NCI-H82 treated with DMSO at 0.1 percent for 48 hours (cell line): Measurements from ENCODE around the gene SRRM2.
A peak's percentile ranks its signal among the peaks of the same experiment; 100 is the strongest.
"Not testable (repeated sequence)": the region's sequence is repeated elsewhere in the genome, so short reads cannot be mapped to it uniquely, and the experiment has no call there.

Experiments
- DNase-seq: peaks from one replicate; lab custom pipeline; 2025; ENCODE audit not compliant: unreplicated experiment; lab: John Stamatoyannopoulos, UW

The SRRM2 gene

GRCh38 chr16:2713985-2714774, 38.3 kb upstream of the SRRM2 start:
- DNase-seq: no peak

DNA sequence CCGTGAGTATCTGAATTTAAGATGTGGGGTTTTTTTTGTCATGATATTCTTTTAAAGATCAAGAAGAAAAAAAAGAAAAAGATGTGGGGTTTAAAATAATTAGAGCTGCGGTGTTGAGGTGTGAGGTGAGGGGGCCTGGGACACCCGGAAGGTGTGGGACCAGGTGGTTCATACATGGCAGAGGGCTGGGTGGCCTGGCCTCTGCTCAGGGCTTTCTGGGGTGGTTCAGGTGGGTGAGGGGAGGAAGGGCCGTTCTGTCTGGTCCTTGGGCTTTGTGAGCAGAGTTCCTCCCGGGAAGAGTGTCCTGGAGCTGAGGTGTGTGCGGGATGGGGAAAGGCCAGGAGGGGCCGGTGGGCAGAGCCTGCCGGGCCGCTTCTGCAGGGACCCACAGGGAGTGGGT, 37.4 kb upstream of the SRRM2 start:
- DNase-seq: no peak

- no peak for DNase-seq
Measured at GRCh38 chr16:2715519-2715918, 36.9 kb upstream of the SRRM2 start.

- no peak for DNase-seq
Measured at GRCh38 chr16:2715966-2716885, 36.2 kb upstream of the SRRM2 start.

GRCh38 chr16:2716948-2717347, 35.5 kb upstream of the SRRM2 start:
- DNase-seq: no peak

GRCh38 chr16:2717383-2718263, 34.8 kb upstream of the SRRM2 start:
- no peak for DNase-seq

DNA sequence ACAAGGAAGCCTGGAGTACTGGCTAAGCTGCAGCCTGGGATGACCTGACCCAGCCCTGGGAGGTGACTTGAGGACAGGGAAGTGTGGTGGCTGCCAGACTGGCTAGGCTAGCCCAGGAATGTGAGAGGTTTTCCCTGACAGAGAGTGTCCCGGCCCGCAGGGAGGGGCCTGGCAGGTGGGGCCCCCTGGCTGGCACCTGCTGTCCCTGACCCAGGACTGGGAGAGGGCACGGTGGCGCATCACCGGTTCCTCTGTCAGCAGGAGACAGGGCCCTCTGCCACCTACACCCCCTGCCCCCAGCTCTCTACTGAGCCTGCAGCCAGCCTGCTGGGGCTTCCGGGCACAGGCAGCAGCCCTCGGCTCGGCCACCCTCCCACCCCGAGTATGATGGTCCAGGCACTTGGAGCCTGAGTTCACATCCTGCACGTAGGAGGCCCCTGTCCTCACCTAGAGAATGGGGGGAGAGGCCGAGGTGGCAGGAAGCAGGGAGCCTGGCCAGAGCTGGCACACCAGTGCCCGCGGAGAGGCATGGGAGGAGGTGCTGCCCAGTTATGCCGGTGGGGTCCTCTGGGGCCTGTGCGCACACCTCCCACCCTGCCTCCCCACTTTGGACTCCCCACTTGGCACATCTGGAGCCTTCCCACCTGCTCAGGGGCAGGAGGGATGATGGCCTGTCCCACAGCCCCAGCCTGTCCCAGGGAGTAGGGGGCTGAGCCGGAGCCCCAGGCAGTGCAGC, 32.9 kb upstream of the SRRM2 start:
- no peak for DNase-seq

- DNase-seq: no peak
Measured at GRCh38 chr16:2720064-2720457, 32.4 kb upstream of the SRRM2 start, which contains the start of gene PRSS27. Gene PRSS27 (minus strand): TSS chr16:2720224. CDS start chr16:2720160, 64 bp downstream.

DNA sequence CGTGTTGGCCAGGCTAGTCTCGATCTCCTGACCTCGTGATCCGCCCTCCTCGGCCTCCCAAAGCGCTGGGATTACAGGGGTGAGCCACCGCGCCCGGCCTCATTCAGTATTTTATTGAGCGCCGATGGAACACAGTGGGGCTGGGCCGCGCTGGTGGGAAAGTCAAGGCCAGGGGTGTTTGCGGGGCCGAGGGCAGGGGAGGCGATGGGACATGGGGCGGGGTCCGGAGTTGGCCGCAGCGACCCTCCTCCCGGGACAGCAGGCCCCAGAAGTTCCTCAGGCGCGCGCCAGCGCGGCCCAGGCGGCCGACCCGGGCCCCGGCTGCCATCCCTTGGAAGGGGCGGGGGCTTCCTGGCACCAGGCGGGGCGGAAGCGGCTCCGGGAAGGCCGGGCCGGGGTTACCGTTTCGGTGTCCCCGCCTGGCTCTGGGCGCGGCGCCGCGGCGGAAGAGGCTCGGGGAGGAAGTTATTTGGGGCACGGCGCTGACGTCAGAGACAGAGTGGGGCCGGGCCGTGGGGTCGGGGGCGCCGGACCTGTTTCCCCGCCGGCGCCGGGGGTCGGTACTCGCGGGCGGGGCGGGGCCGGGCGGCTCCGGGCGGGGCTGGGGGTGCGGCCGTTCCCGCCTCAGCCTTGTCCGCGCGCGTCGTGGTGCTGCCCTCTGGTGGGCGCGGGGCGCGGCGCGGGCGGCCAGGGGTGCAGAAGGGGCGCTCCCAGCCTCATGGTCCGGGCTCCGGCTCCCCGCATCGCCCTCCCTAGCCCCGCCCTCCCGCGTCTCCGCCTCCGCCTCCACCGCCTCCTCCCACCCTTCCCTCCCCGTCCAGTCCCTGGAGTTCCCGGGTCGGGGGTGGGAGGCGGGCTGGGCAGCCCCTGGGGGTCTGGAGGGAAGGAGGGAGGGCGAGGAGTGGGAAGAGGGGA, 31.5 kb upstream of the SRRM2 start:
- DNase-seq: peak; percentile 66

- not testable (repeated sequence) for DNase-seq
Measured at GRCh38 chr16:2721634-2722173, 30.7 kb upstream of the SRRM2 start.

GRCh38 chr16:2724088-2724676, 28.3 kb upstream of the SRRM2 start:
- DNase-seq: no peak

DNA sequence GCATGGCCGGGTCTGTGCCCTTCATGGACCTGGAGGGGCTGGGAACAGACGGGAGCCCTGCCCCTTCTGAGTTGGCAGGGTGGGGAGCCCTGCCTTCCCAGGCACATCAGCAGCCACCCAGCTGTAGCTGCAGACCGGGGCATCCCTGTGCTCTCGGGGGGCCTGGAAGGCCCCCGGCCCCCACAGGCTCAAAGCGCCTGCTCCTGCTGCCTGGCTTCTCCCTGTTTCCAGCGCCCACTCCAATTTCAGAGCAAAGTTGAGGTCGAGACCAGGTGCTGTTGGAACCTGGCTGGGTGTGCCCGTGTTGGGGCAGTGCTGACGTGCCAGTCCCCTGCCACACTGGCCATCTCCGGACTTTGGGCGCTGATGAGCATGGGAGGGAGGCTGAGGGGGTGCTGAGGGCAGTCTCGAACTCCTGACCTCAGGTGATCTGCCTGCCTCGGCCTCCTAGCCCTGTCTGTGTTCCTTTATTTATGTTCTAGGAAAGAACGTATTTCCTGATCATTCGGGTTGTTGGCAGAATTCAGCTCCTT, 27.6 kb upstream of the SRRM2 start:
- DNase-seq: no peak

DNA sequence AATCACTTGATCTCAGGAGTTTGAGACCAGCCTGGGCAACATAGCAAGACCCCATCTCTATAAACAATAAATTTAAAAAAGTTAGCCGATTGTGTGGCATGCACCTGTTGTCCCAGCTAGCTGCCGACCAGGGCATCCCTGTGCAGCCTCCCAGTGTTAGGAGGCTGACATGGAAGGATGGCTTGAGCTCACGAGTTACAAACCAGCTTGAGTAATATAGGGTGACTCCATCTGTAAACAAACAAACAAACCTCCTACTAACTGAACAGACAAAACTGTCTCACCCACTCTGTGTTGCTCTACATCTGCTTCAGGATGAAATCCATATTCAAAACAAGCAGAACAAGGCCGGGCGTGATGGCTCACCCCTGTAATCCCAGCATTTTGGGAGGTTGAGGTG, 25.5 kb upstream of the SRRM2 start:
- DNase-seq: no peak

DNA sequence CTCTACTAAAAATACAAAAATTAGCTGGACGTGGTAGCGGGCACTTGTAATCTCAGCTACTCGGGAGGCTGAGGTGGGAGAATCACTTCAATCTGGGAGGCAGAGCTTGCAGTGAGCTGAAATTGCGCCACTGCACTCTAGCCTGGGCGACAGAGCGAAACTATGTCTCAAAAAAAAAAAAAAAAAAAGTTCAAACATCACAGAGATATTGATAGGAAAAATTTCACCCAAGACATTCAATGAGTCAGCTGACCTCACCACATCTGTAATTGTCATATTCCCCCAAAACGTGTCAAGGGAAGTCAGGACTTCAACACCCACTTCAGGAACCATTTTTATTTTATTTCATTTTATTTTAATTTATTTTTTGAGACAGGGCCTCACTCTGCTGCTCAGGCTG, 24.4 kb upstream of the SRRM2 start:
- DNase-seq: no peak

DNA sequence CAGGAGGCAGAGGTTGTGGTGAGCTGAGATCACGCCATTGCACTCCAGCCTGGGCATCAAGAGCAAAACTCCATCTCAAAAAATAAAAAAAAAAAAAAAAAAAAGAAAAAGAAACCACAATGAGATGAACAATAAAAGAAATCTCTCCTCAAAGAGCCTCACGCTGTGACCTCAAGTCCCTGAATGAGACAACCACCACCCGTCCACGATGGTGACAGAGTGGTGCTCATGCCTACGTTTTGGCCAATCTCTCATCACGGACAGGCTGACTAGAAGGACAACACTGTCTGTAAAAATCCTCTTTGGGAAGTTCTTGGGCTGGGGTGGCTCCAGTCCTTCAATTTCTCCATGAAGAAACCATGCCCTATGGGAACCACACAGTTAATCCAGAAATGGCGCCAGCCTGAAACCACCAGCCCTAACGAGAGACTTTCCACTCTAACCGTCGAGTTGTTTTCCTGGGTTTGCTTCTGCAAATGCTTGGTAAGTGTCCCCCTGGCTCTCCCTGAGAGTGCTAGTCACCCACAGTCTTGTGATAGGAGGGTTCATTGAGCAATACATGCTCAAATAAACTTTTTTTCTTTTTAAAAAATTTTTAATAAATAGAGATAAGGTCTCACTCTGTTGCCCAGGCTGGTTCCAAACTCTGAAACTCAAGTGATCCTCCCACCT, 17.5 kb upstream of the SRRM2 start:
- no peak for DNase-seq

DNA sequence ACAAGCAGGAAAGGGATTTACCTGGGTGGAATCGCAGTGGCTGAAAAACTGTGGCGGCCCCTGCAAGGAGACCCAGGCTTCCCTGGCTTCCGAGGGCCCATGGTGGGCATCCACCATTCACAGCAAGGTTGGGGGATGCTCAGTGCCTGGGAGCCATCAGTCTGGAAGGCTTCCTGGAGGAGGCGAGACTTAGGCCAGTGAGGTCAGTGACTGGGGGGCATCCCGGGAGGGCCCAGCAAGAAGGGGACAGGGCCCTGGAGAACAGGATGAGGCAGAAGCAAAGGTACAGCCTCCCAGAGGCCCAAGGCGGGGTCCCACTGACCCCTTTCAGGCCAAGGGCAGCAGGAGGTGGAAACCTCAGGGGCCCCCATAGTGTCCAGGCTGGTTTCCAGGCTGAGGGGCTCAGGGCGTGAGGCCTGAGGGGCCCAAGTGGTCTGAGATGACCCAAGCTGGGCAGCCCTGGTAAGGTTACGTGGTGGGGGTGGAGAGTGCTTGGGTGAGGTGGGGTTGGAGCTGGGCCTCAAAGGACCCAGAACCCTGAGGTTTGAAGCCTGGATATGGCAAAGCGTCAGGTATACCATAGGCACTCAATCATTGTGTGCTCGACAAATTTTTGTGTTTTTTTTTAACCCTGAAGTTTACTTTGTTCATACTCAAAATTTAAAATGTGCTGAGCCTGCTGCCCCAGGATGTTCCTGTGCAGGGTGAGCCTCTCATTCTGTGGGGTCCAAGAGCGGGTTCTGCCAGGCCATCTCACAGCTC, 15.8 kb upstream of the SRRM2 start:
- no peak for DNase-seq

GRCh38 chr16:2737238-2737605, 15.2 kb upstream of the SRRM2 start:
- no peak for DNase-seq
